ENCODE data around the gene IL19. TPM values are rescaled to one million over a fixed set of nuclear protein-coding genes. Genes with fewer than 3 reads are reported as not detected.
A peak's percentile ranks its signal among the peaks of the same experiment; 100 is the strongest.

IL19 gene
- total and polyA plus RNA-seq, 2 donors (not counting 3 experiments of a cell fraction or from before 2014, with no cell fraction given): not detected

DNA sequence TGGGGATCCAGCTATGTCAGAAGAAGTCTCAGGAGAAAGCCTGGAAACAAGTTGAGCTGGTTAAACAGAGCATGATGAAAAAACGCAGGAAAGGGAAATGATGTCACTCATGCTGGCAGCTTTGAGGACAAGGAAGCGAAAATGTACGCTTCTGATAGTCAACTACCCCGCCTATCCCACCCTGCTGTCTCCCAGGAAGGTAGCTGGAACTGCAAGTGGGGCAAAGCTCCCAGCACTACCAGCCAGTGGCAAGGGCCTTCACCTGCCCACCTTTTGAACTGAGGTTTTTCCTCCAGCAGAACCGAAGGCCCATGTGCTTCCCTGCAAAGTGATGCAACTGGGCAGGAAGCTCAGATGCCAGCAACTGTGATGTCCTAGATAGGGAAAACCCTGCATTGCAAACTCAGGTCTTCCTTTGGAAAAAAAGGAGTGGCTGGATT lies 88.5 kb downstream of the IL19 start:
- H3K9ac ChIP-seq (replicated peaks; ENCODE audit: extremely low read depth, insufficient read depth, low read length): no peak overlapping the region
- no TSS peak for BruUV-seq (replicated peaks)
- H3K4me3 ChIP-seq (replicated peaks in 1 of 3; ENCODE audit: insufficient read depth in 1 of 3, low read depth in 1 of 3, low read length in 3 of 3): no peak overlapping the region
- TF ChIP-seq, protein P1, sequence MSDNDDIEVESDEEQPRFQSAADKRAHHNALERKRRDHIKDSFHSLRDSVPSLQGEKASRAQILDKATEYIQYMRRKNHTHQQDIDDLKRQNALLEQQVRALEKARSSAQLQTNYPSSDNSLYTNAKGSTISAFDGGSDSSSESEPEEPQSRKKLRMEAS (IDR thresholded peaks at IDR 0.05; ENCODE audit: insufficient read depth, insufficient read length): no peak
- TF ChIP-seq GATA2 (IDR thresholded peaks at IDR 0.05; ENCODE audit: insufficient read depth, insufficient read length, low read depth, low read length) (no peak), EZH2 (IDR thresholded peaks at IDR 0.05; ENCODE audit: borderline replicate concordance, low read depth, low read length, severe bottlenecking) (no peak), POLR2AphosphoS5 (IDR thresholded peaks at IDR 0.05; ENCODE audit: insufficient read depth, low read depth, low read length) (no peak), JUN (IDR thresholded peaks at IDR 0.05; ENCODE audit: borderline replicate concordance, insufficient read depth, insufficient read length, low read depth) (no peak), FOS (IDR thresholded peaks at IDR 0.05; ENCODE audit: borderline replicate concordance, insufficient read depth, low read length) (no peak), MYC (IDR thresholded peaks at IDR 0.05; ENCODE audit: low read depth, low read length) (no peak), POLR2A (IDR thresholded peaks at IDR 0.05; ENCODE audit: low read depth, low read length) (no peak)
- TF ChIP-seq, protein P2, sequence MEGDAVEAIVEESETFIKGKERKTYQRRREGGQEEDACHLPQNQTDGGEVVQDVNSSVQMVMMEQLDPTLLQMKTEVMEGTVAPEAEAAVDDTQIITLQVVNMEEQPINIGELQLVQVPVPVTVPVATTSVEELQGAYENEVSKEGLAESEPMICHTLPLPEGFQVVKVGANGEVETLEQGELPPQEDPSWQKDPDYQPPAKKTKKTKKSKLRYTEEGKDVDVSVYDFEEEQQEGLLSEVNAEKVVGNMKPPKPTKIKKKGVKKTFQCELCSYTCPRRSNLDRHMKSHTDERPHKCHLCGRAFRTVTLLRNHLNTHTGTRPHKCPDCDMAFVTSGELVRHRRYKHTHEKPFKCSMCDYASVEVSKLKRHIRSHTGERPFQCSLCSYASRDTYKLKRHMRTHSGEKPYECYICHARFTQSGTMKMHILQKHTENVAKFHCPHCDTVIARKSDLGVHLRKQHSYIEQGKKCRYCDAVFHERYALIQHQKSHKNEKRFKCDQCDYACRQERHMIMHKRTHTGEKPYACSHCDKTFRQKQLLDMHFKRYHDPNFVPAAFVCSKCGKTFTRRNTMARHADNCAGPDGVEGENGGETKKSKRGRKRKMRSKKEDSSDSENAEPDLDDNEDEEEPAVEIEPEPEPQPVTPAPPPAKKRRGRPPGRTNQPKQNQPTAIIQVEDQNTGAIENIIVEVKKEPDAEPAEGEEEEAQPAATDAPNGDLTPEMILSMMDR (IDR thresholded peaks at IDR 0.05; ENCODE audit: extremely low read depth in 1 of 2, insufficient read depth in 1 of 2, low read depth in 1 of 2, low read length in 2 of 2): no peak
- intact Hi-C loops (cut with micrococcal nuclease): no loop called here
- dilution Hi-C loops (cut with MboI; ENCODE audit: extremely low pct_ligation_motif_present, low sequenced_read_pairs): no loop called here
- DNase-seq (ENCODE audit: low read depth, low spot score) (no peak), FAIRE-seq (no peak)
- no peaks in the 10 kb centered on the region for H3K4me1 ChIP-seq (ENCODE audit: control insufficient read depth, extremely low read depth, insufficient read depth, low read length)
- H3K27me3 ChIP-seq (ENCODE audit: control insufficient read depth in 2 of 2, insufficient read depth in 2 of 2, low read length in 2 of 2): no peaks in the 10 kb centered on the region
- no peaks in the 10 kb centered on the region for H3K9me1 ChIP-seq (replicated peaks; ENCODE audit: control insufficient read depth, extremely low read depth, insufficient read depth, low read length)
- POLR2A ChIA-PET: no interaction called here
- no peaks in the 10 kb centered on the region for H3K79me2 ChIP-seq (ENCODE audit: control insufficient read depth, insufficient read depth, low read length)
- peak overlapping the region; percentile 46 for H2AFZ ChIP-seq (ENCODE audit: low read depth, low read length)
- H4K20me1 ChIP-seq (replicated peaks; ENCODE audit: control insufficient read depth, extremely low read depth, insufficient read depth, low read length): no peaks in the 10 kb centered on the region
- H3K4me2 ChIP-seq (ENCODE audit: insufficient read depth, low read length): no peak overlapping the region
- H3K27ac ChIP-seq (ENCODE audit: insufficient read depth, low read depth, low read length): no peak overlapping the region
- no peaks in the 10 kb centered on the region for H3K9me3 ChIP-seq (replicated peaks; ENCODE audit: control insufficient read depth, insufficient read depth, low read length)
- H3K36me3 ChIP-seq (ENCODE audit: control insufficient read depth in 2 of 2, extremely low read depth in 1 of 2, insufficient read depth in 2 of 2, low read length in 2 of 2): no peaks in the 10 kb centered on the region
- CTCF ChIA-PET: interaction anchor here (1.3 to 1.5 kb wide), 2 partner anchors 12 to 53 kb away, joined by 5 read pairs; no protein-coding TSS in a partner anchor

All from endothelial cell of umbilical vein (primary cell).